HG03175 (cell line): Measurements from ENCODE around the gene MEGF11.

ENCODE experiments used
- ATAC-seq: cut with Tn5 transposase; IDR thresholded peaks from one replicate; pipeline ENCODE4 v1.9.1; 2021; ENCODE audit warnings: mild to moderate bottlenecking, moderate library complexity; ENCODE audit not compliant: unreplicated experiment

MEGF11 gene

GRCh38 chr15:66241087-66241907, 12.3 kb downstream of the MEGF11 start:
- no peak for ATAC-seq

GRCh38 chr15:66240240-66240794, 13.2 kb downstream of the MEGF11 start:
- ATAC-seq: no peak

GRCh38 chr15:66239514-66239913, 14.0 kb downstream of the MEGF11 start:
- no peak for ATAC-seq

GRCh38 chr15:66238318-66238717, 15.2 kb downstream of the MEGF11 start:
- ATAC-seq: no peak

GRCh38 chr15:66237513-66238235, 15.9 kb downstream of the MEGF11 start:
- no peak for ATAC-seq

GRCh38 chr15:66236806-66237375, 16.7 kb downstream of the MEGF11 start:
- ATAC-seq: no peak

- ATAC-seq: no peak
These were observed 17.7 kb downstream of the MEGF11 start for GRCh38 chr15:66235866-66236265.

GRCh38 chr15:66234798-66235197, 18.8 kb downstream of the MEGF11 start:
- ATAC-seq: no peak

- ATAC-seq: no peak
These were observed 19.8 kb downstream of the MEGF11 start for GRCh38 chr15:66233487-66234415.

GRCh38 chr15:66232267-66232625, 21.3 kb downstream of the MEGF11 start:
- no peak for ATAC-seq

GRCh38 chr15:66231394-66232266, 21.9 kb downstream of the MEGF11 start:
- ATAC-seq: no peak

- ATAC-seq: no peak
These were observed 23.6 kb downstream of the MEGF11 start for GRCh38 chr15:66229790-66230465.

- no peak for ATAC-seq
These were observed 24.5 kb downstream of the MEGF11 start for GRCh38 chr15:66228807-66229735.

GRCh38 chr15:66226736-66227135, 26.8 kb downstream of the MEGF11 start:
- ATAC-seq: no peak

GRCh38 chr15:66225656-66226274, 27.8 kb downstream of the MEGF11 start:
- no peak for ATAC-seq

GRCh38 chr15:66224946-66225345, 28.6 kb downstream of the MEGF11 start:
- no peak for ATAC-seq
